SK-MEL-5 (cell line): Measurements from ENCODE around the gene SRRM1. TPM values are rescaled to one million over a fixed set of nuclear protein-coding genes. Genes with fewer than 3 reads are reported as not detected.

ENCODE experiments used
- DNase-seq: peaks from one replicate; pipeline ENCODE4 v3.0.0-alpha.2; 2016; ENCODE audit warnings: low read depth, low spot score
- in situ Hi-C: cut with HindIII; loops from 2 replicates; pipeline ENCODE4 v1.10.0; 2016; ENCODE audit warnings: low sequenced_read_pairs, high pct_unique_total_duplicates, low pct_unique_long_range_greater_than_20kb
- polyA plus RNA-seq, 2 experiments: library from polyadenylated mRNA; depleted of rRNA; stranded (reverse); fragments of >200 nt; gene quantifications; 2 replicates each; pipeline ENCODE4 v1.2.3, GENCODE V29; 2015
- total RNA-seq: library from RNA; depleted of rRNA; stranded (reverse); fragments of >200 nt; shearing (Covaris generic); gene quantifications from 2 replicates; pipeline ENCODE4 v1.2.3, GENCODE V29; 2014; rRNA removed

SRRM1 gene
- 17.3 and 20.7 TPM in 2 replicates for total RNA-seq
- polyA plus RNA-seq (2015; cell fraction: cytosol; rRNA removed) = 69.3 and 69.8 TPM in 2 replicates
- polyA plus RNA-seq (2015; cell fraction: nucleus; rRNA removed) = 181 and 219 TPM in 2 replicates

GRCh38 chr1:24642481-24643362 is at the start of gene SRRM1:
TSS of gene SRRM1 (plus strand) at chr1:24643302. CDS start at chr1:24643327, 25 bp downstream.
- in situ Hi-C loops = no loop called here
- DNase-seq = peak; percentile 99

GRCh38 chr1:24594328-24594598 is 48.8 kb upstream of the SRRM1 start:
- DNase-seq = no peak
- in situ Hi-C loops = no loop called here

DNA sequence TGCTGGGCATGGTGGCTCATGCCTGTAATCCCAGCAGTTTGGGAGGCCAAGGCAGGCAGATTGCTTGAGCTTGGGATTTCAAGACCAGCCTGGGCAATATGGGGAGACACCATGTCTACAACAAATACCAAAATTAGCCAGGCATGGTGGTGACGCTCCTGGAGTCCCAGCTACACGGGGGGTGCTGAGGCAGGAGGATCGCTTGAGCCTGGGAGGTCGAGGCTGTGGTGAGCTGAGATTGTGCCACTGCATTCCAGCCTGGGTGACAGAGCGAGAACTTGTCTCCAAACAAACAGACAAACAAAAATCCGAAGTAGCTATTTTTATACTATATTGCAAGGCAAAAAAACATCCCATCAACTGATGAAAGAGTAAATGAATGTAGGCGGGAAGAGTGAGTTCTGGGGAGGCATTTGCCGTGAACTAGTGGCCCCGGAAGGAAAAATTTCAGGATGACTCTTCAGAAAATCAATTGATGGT is 46.7 kb upstream of the SRRM1 start:
- in situ Hi-C loops = no loop called here
- no peak for DNase-seq

DNA sequence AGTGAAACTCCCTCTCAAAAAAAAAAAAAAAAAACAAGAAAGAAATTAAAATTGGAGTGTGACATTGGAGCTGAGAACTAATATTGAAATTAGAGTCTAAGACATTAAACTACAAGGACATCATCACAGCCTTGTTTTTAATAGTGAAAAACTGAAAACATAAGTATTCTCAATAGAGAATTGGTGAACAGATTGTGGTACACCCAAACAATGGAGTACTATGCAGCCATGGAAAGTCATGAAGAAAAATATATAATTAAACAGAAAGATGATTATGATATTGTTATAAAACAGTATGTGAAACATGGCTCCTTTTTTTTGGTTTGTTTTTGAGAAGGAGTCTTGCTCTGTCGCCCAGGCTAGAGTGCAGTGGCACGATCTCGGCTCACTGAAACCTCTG is 43.8 kb upstream of the SRRM1 start:
- no peak for DNase-seq
- in situ Hi-C loops = no loop called here

DNA sequence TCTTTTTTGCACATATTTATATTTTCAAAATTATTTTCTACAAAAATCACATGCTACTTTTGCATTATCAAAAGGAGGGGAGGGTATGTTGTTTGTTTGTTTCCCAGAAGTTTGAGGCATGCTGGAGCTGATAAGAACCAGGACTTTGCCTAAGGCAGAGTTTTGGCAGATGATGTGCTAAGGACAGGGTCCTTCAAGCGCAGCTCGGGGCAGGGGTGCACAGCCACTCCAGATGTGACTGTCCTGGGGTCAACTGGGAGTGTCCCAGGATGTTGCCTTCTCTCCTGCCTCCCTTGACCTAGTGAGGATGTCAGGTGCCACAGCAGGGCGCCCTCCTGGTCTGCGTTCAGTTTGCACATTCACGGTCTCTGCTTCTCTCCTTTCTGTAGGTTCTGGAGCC is 42.6 kb upstream of the SRRM1 start:
- no peak for DNase-seq
- in situ Hi-C loops = no loop called here

DNA sequence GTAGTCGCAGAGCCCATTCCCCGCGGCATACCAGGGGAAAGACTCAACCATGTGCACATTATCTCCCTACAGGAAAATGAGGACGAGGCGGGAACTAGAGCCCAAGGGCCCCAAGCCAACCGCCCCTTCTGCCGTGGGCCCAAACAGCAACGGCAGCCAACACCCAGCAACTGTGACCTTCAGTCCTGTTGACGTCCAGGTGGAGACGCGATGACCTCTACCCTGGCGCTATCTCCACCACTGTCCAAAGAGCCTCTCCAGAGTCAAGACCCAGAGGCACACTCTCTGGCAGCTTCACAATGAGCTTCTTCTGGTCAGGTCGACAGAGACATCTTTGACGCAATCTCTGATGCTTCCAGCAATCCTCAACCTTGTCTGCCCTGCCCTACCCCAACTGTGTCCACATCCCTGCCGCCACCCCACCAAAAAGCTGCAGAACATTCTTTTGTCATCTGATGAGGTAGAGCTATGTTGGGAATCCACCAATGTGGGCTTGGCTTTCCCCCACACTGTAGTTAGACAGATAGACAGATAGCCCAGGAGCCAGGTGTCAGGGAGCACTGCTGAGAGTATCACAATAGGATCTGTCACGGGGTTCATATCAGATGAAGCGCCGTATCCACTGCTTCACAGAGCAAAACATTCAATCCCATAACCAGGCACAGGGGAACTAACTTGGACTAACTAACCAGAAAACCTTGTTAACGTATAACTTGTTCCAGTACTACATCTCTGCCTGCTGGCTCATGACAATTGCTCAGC is 37.4 kb upstream of the SRRM1 start:
- in situ Hi-C loops = no loop called here

GRCh38 chr1:24606296-24606605 is 36.9 kb upstream of the SRRM1 start:
- in situ Hi-C loops = no loop called here
- DNase-seq = no peak

More for the DNA sequence above, 37.4 kb upstream of the SRRM1 start:
- no peak for DNase-seq

- in situ Hi-C loops = no loop called here
- no peak for DNase-seq
These were observed 36.5 kb upstream of the SRRM1 start for GRCh38 chr1:24606621-24607020.

DNA sequence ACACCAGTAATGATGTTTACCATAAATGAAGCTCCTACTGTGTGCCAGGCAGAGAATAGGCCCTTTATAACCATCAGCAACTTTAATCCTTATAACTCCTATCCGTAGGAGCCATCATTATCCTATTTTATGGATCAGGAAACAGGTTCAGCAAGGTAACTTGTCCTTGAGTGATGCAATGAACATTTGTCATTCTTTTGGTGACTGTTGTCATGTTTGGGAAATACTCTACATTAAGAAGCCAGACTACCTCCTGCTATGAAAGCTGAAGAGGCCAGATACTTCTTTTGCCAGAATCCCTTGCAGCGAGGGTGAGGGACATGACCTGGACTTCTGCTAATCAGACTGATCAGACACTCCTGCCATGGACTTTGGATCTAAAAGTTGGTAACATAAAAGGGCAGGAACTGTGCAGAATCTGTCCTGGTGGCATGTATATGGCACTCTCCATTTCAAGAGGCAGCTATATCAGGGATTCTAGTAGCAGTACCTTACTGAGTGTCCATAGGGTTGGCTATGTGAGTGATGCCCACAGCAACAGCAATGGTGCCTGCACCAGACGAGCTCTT is 33.1 kb upstream of the SRRM1 start:
- in situ Hi-C loops = no loop called here
- DNase-seq = no peak

DNA sequence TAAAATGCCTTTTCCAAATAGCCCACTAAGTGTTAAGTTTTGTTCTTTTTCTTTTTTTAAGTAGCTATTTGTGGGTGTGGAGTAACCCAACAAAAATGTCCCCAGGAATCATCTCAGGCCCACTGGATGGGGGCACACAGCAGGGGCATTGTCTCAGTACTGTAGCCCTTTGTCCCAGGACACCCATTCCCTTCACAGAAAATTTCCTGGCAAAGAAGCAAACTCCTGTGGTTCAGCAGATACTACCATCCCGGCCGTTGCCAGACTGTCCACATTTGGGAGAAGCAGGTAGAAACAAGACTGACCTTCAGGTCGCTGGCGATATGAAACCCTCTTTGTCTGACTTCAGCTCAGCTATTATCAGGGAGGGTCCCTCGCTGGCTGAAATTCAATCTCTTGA is 23.7 kb upstream of the SRRM1 start:
- in situ Hi-C loops = no loop called here
- DNase-seq = peak; percentile 95

- in situ Hi-C loops = no loop called here
- no peak for DNase-seq
These were observed 22.4 kb upstream of the SRRM1 start for GRCh38 chr1:24620678-24621077.

DNA sequence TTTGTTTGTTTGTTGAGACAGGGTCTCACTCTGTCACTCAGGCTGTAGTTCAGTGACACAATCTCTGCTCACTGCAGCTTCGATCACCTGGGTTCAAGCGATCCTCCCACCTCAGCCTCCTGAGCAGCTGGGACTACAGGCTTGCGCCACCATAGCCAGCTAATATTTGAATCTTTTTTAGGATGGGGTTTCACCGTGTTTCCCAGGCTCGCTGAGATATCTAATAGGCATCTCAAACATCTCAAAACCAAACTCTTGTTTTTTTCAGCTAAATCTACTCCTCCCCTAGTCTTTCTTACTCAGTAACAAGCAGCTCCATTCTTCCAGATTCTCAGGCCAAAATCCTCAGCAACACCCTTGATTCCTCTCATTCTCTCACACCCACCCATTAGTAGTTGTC is 22.0 kb upstream of the SRRM1 start:
- no peak for DNase-seq
- in situ Hi-C loops = no loop called here

DNA sequence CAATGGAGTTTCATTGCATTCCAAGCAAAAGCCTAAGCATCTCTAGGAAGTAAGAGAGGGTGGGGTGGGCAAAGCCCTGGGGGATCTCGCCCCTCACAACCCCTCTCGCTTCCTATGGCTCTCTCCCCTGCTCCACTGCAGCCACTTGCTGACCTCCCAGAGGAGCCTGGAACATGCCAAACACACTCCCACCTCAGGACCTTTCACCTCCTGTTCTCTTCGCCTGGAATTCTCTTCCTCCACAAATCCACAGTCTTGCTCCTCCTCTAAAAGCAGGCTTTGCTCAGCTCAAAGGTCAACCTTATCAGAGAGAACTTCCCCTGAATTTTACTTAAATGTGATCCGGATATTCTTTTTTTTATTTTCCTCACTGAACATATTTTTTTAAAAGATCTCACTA is 20.9 kb upstream of the SRRM1 start:
- in situ Hi-C loops = no loop called here
- no peak for DNase-seq

DNA sequence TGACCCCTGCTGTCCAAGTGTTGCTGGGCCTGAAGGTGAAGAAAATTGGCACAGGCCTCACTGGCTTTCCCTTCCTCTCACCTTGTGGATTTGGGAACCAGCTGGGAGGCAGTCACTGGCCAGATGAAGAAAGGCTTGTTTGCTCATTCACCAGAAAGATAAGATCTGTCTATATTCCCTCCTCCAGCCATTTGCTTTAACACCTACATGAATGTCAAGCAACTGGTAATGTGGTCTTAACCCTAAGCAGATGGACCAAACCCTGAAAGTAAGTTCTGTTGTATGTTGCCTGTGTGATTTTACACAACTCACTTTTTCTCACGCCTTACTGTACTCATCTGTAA is 10.3 kb upstream of the SRRM1 start:
- no peak for DNase-seq
- in situ Hi-C loops = no loop called here

GRCh38 chr1:24635195-24635843 is 7.8 kb upstream of the SRRM1 start:
- peak; percentile 88 for DNase-seq
- in situ Hi-C loops = no loop called here

GRCh38 chr1:24636661-24637357 is 6.3 kb upstream of the SRRM1 start:
- in situ Hi-C loops = no loop called here
- no peak for DNase-seq

- no peak for DNase-seq
These were observed 4.0 kb upstream of the SRRM1 start for GRCh38 chr1:24639094-24639493.

DNA sequence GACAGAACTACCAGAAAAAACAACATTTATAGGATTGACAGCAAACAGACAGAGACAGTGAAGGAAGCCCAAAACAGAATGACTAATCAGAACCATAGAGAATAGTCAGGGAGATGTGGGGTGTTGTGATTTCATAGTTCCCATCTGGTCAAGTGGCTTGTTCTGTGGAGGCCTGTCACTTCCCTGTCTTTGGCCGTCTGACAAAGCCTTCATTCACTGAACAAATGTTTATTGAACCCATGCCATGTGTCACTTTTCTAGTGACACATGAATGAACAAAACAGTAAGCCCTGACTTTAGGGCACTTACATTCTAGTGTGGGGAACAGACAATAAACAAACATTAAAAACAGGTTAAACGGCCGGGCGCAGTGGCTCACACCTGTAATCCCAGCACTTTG is 3.2 kb upstream of the SRRM1 start:
- DNase-seq = no peak
- in situ Hi-C loops = no loop called here

More at GRCh38 chr1:24639094-24639493, 4.0 kb upstream of the SRRM1 start:
- in situ Hi-C loops = no loop called here
